GM23338 (cell line): ENCODE measurements around the gene AIG1.

Experiments used
- CREB1 ChIP-seq: fragments of 250-450 bp; sonication (Bioruptor Pico); IDR thresholded peaks from 2 replicates; pipeline ENCODE4 v1.5.0; 2020; ENCODE audit warnings: low read depth, mild to moderate bottlenecking, moderate library complexity
- EZH2 ChIP-seq: fragments of 200-600 bp; sonication (generic); IDR thresholded peaks from one replicate; pipeline ENCODE4 v1.8.0; 2017; ENCODE audit warnings: antibody characterized with exemption, mild to moderate bottlenecking, low read depth; ENCODE audit not compliant: unreplicated experiment
- EZH2phosphoT487 ChIP-seq: fragments of 200-600 bp; sonication (generic); IDR thresholded peaks from one replicate; pipeline ENCODE4 v1.8.1; 2018; ENCODE audit warnings: antibody characterized with exemption; ENCODE audit not compliant: unreplicated experiment
- JUNB ChIP-seq: IDR thresholded peaks from one replicate; pipeline ENCODE4 v1.6.1; 2016; ENCODE audit warnings: antibody characterized with exemption; ENCODE audit not compliant: unreplicated experiment
- STAT1 ChIP-seq: IDR thresholded peaks from one replicate; pipeline ENCODE4 v1.6.1; 2016; ENCODE audit warnings: antibody characterized with exemption; ENCODE audit not compliant: unreplicated experiment
- ZNF331 ChIP-seq: fragments of 250-450 bp; sonication (Bioruptor Pico); IDR thresholded peaks from 2 replicates; pipeline ENCODE4 v1.5.0; 2020; ENCODE audit warnings: low read depth, mild to moderate bottlenecking, moderate library complexity
- TF ChIP-seq, protein P1 (sequence below), 2 experiments: fragments of 200-600 bp in 1 of 2; sonication (generic) in 1 of 2; conservative IDR thresholded peaks; 2 replicates each; pipeline versions ENCODE4 v1.5.1 to v1.6.1; 2016 to 2017; ENCODE audit warnings: antibody characterized with exemption in 2 of 2, low read depth in 2 of 2, mild to moderate bottlenecking in 2 of 2, moderate library complexity in 1 of 2

DNA sequence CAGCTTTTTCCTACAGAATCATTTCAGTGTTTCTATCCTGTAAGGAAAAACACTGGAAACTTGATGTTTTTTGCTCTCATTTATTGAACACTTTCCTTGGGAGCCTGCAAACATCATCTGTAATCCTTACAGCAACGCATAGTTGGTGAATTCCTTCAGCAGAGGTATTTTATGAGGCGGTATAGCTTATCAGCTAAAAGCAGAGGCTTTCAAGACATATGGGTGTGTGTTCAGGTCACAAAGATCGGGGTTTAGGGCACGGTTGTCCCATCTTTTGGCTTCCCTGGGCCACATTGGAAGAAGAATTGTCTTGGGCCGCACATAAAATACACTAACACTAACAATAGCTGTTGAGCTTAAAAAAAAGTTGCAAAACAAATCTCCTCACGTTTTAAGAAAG, 185.0 kb downstream of the AIG1 start:
- TF ChIP-seq, protein P1, sequence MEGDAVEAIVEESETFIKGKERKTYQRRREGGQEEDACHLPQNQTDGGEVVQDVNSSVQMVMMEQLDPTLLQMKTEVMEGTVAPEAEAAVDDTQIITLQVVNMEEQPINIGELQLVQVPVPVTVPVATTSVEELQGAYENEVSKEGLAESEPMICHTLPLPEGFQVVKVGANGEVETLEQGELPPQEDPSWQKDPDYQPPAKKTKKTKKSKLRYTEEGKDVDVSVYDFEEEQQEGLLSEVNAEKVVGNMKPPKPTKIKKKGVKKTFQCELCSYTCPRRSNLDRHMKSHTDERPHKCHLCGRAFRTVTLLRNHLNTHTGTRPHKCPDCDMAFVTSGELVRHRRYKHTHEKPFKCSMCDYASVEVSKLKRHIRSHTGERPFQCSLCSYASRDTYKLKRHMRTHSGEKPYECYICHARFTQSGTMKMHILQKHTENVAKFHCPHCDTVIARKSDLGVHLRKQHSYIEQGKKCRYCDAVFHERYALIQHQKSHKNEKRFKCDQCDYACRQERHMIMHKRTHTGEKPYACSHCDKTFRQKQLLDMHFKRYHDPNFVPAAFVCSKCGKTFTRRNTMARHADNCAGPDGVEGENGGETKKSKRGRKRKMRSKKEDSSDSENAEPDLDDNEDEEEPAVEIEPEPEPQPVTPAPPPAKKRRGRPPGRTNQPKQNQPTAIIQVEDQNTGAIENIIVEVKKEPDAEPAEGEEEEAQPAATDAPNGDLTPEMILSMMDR (conservative IDR thresholded peaks at IDR 0.05; ENCODE audit: low read depth in 2 of 2) = no peak
- no peak for TF ChIP-seq EZH2
- no peak for TF ChIP-seq ZNF331 (CRISPR knock-in tag)
- TF ChIP-seq JUNB = no peak
- no peak for TF ChIP-seq CREB1 (CRISPR knock-in tag)
- no peak for TF ChIP-seq EZH2phosphoT487
- no peak for TF ChIP-seq STAT1
